ENCODE measurements around the gene PSD2.

DNA sequence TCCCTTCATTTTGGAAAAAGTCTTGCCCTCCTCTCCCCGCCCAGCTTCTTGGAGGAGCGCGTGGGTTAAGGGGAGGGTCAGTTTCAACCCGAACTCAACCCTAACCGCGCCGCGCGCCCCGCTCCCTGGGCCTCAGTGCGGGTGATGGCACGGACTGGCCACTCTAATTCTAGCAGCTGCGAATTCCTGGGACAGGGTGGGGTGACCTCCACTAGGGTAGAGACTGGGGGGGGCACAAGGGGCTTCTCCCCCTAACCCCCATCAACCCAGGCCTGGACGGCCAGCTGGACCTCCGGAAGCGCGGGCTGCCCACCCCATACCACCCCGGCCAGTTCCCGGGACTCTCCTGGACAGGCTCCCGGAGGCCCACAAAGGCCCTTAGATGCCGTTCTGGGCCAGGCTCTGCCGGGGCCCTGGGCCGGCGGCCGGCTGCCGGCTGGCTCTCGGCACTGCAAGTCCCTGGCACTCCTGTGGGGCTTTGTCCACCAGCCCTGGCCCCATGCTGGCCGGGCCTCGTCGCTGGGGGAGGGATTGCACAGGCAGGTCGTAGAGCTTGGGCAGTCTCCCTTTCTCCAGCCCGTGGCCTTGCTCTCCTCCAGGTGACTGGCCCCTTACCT, 7.2 kb upstream of the PSD2 start:
- TF ChIP-seq, protein P1, sequence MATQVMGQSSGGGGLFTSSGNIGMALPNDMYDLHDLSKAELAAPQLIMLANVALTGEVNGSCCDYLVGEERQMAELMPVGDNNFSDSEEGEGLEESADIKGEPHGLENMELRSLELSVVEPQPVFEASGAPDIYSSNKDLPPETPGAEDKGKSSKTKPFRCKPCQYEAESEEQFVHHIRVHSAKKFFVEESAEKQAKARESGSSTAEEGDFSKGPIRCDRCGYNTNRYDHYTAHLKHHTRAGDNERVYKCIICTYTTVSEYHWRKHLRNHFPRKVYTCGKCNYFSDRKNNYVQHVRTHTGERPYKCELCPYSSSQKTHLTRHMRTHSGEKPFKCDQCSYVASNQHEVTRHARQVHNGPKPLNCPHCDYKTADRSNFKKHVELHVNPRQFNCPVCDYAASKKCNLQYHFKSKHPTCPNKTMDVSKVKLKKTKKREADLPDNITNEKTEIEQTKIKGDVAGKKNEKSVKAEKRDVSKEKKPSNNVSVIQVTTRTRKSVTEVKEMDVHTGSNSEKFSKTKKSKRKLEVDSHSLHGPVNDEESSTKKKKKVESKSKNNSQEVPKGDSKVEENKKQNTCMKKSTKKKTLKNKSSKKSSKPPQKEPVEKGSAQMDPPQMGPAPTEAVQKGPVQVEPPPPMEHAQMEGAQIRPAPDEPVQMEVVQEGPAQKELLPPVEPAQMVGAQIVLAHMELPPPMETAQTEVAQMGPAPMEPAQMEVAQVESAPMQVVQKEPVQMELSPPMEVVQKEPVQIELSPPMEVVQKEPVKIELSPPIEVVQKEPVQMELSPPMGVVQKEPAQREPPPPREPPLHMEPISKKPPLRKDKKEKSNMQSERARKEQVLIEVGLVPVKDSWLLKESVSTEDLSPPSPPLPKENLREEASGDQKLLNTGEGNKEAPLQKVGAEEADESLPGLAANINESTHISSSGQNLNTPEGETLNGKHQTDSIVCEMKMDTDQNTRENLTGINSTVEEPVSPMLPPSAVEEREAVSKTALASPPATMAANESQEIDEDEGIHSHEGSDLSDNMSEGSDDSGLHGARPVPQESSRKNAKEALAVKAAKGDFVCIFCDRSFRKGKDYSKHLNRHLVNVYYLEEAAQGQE (IDR thresholded peaks at IDR 0.05; ENCODE audit: insufficient read depth in 1 of 2, low read depth in 2 of 2, low read length in 1 of 2) = no peak
- TF ChIP-seq, protein P2, sequence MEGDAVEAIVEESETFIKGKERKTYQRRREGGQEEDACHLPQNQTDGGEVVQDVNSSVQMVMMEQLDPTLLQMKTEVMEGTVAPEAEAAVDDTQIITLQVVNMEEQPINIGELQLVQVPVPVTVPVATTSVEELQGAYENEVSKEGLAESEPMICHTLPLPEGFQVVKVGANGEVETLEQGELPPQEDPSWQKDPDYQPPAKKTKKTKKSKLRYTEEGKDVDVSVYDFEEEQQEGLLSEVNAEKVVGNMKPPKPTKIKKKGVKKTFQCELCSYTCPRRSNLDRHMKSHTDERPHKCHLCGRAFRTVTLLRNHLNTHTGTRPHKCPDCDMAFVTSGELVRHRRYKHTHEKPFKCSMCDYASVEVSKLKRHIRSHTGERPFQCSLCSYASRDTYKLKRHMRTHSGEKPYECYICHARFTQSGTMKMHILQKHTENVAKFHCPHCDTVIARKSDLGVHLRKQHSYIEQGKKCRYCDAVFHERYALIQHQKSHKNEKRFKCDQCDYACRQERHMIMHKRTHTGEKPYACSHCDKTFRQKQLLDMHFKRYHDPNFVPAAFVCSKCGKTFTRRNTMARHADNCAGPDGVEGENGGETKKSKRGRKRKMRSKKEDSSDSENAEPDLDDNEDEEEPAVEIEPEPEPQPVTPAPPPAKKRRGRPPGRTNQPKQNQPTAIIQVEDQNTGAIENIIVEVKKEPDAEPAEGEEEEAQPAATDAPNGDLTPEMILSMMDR (IDR thresholded peaks at IDR 0.05) = no peak
- TF ChIP-seq SIN3A (IDR thresholded peaks at IDR 0.05; ENCODE audit: borderline replicate concordance, insufficient read depth, low read depth, low read length) = no peak
